ENCODE data around the gene JAK1.

The JAK1 gene

DNA sequence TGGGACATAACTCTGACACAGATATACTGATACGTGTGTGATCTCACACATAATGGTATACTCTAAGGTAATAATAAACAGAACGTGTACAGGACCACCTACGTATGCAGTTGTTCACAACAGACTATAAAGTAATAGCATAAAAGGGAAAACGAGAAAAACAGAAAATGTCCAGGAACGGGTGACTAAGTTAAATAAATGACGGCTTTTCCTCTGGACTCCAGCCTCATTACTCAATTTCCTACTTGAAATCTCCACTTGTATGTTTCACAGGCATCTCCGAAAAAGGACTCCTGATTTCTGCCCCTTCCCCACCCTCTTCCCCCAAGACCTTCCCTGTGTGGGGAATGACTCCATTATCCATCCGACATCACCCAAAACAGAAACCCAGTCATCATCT, 95.1 kb downstream of the JAK1 start:
- FAIRE-seq = no peak

GRCh38 chr1:64867266-64867665, 99.1 kb downstream of the JAK1 start:
- no peak for FAIRE-seq
- no peak for DNase-seq (ENCODE audit: low spot score)

More for the DNA sequence above, 95.1 kb downstream of the JAK1 start:
- DNase-seq (ENCODE audit: low spot score) = no peak

- FAIRE-seq = no peak
- no peak for DNase-seq (ENCODE audit: low spot score)
Observed at GRCh38 chr1:64866689-64867088, 99.7 kb downstream of the JAK1 start.

GRCh38 chr1:64865105-64865757, 101.1 kb downstream of the JAK1 start:
- FAIRE-seq = no peak
- no peak for DNase-seq (ENCODE audit: low spot score)

GRCh38 chr1:64864018-64864940, 102.1 kb downstream of the JAK1 start:
- DNase-seq (ENCODE audit: low spot score) (no peak), FAIRE-seq (no peak)

- DNase-seq (ENCODE audit: low spot score) (no peak), FAIRE-seq (no peak)
Observed at GRCh38 chr1:64861611-64862010, 104.7 kb downstream of the JAK1 start.

- no peak for FAIRE-seq
Observed at GRCh38 chr1:64857347-64857746, 109.0 kb downstream of the JAK1 start.

GRCh38 chr1:64856553-64856952, 109.8 kb downstream of the JAK1 start:
- FAIRE-seq = no peak
- DNase-seq (ENCODE audit: low spot score) = no peak

More at GRCh38 chr1:64857347-64857746, 109.0 kb downstream of the JAK1 start:
- DNase-seq (ENCODE audit: low spot score) = no peak

- no peak for FAIRE-seq
- no peak for DNase-seq (ENCODE audit: low spot score)
Observed at GRCh38 chr1:64855557-64855956, 110.8 kb downstream of the JAK1 start.

DNA sequence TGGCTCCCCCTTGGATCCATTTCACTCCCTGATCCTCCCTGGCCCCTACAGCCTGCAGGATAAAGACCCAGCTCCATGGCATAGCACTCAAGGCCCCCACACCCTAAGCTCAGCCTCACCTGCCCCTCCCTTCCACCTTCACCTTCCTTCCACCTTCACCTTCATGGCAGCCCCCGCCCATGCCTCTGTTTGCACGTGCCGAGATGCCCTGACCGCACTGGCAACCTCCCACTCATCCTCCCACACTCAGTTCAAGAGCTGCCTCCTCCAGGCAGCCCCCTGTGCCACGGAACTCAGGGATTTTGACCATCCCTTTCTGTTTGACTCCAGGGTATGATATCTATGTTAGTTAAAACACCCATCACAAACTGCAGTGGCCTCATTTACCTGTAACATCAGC, 111.7 kb downstream of the JAK1 start:
- no peak for FAIRE-seq
- no peak for DNase-seq (ENCODE audit: low spot score)

GRCh38 chr1:64851664-64852063, 114.7 kb downstream of the JAK1 start:
- DNase-seq (ENCODE audit: low spot score) = no peak
- no peak for FAIRE-seq

- DNase-seq (ENCODE audit: low spot score) (no peak), FAIRE-seq (no peak)
Observed at GRCh38 chr1:64850846-64851245, 115.5 kb downstream of the JAK1 start.

GRCh38 chr1:64849942-64850341, 116.4 kb downstream of the JAK1 start:
- no peak for DNase-seq (ENCODE audit: low spot score)
- FAIRE-seq = no peak

DNA sequence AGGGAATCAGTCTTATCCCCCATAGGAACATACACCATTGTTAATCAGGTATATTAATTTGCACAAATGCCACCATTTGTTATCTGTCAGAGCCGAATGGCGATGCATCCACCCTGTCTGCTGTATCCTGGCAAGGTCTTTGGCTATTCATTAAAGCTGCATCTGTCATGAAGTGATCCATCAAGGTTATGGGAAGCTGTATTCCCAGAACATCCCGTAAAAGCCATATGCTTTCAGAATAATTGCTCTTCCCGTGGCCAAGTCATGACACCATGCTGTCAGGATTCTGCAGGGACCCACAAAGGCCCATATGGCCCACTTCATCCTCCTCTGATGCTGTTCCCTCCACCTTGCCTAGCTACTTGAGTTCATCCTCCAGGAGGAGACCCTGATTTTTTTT, 117.5 kb downstream of the JAK1 start:
- FAIRE-seq = no peak
- no peak for DNase-seq (ENCODE audit: low spot score)

DNA sequence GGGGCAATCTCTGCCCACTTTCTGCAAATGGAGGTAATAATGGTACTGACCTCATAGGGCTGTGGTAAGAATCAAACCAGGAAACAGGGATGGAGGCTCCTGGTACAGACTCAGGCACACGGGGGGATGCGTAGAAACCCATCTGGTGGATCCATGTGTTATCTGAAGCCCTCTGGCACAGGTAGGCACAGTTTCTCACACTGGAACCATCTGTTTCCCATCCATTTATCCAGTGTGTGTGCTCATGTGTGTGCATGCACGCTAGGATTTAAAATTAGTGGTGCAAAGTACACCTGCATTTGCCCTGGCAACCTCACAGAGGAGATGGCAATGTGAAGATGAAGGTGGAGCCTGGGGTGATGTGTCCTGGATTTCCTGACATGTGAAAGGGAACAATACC, 118.2 kb downstream of the JAK1 start:
- FAIRE-seq (no peak), DNase-seq (ENCODE audit: low spot score) (no peak)

- no peak for FAIRE-seq
- DNase-seq (ENCODE audit: low spot score) = no peak
Observed at GRCh38 chr1:64847666-64848065, 118.7 kb downstream of the JAK1 start.

GRCh38 chr1:64846573-64847430, 119.5 kb downstream of the JAK1 start:
- FAIRE-seq (no peak), DNase-seq (ENCODE audit: low spot score) (no peak)

DNA sequence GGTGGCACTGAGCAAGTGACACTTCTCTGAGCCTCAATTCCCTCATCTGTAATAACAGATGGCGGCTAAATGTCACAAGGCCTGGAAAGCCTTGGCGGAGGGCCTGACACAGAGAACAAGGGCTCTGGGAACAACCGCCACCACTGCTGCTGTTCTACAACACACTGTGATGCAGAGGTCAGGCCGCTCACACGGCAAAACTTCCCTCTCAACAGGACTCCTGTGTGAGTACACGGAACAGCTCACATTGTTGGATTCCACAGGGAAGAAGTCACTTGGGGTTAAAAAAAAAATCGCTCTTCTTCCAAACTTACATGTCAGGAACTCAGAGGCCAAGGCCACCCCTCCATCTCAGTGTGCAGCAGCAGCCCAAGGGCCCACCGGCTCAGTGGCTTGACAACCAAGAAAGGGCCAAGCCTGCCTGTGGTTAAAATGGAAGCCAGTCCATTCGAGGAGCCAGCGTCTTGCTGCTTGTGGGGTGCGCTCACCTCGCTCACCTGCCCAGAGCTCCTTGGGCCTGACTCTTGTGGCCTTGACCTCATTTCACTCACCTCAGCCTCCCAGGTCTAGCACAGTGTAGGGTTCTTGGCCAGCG, 120.4 kb downstream of the JAK1 start:
- DNase-seq (ENCODE audit: low spot score) (no peak), FAIRE-seq (no peak)

- no peak for FAIRE-seq
Observed at GRCh38 chr1:64844609-64845008, 121.7 kb downstream of the JAK1 start.

GRCh38 chr1:64844175-64844574, 122.2 kb downstream of the JAK1 start:
- DNase-seq (ENCODE audit: low spot score) (no peak), FAIRE-seq (no peak)

More at GRCh38 chr1:64844609-64845008, 121.7 kb downstream of the JAK1 start:
- DNase-seq (ENCODE audit: low spot score) = no peak

DNA sequence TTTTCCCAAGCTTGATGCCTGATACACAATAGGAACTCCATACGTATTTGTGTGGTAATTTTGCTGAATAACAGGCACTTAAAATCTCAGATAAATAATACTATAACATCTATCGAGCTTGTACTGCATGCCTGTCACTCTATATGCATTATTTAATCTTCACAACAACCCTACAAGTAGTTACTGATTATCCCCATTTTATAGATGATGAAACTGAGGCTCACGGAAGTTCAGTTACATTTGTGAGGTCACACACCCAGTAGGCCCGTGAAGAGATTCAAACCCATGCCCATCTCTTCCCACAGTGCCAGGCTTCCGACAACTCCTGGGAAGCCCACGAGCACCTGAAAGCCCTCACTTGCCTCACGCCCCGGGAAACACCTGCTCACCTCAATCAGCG, 122.7 kb downstream of the JAK1 start:
- DNase-seq (ENCODE audit: low spot score) = no peak
- no peak for FAIRE-seq

All from RCC 7860 (cell line).